Activated CD8-positive, alpha-beta T cell treated with anti-CD3 and anti-CD28 coated beads for 36 hours (primary cell): ENCODE measurements around the gene NCOA7. TPM values are rescaled to one million over a fixed set of nuclear protein-coding genes. Genes with fewer than 3 reads are reported as not detected.

Experiments used
- ATAC-seq: fragments of 200-7000 bp; cut with Tn5 transposase; one replicate; pipeline ENCODE4 v1.10.0; 2021; ENCODE audit warnings: mild to moderate bottlenecking, moderate library complexity
- CTCF ChIA-PET: fragments of 350-600 bp; sonication (Branson Sonifier 250); formaldehyde crosslinking; loops from one replicate; lab custom pipeline; 2021; ENCODE audit warnings: antibody characterized with exemption; lab: Charles Lee
- POLR2A ChIA-PET: fragments of 350-600 bp; sonication (Branson Sonifier 250); formaldehyde crosslinking; loops from one replicate; lab custom pipeline; 2021; ENCODE audit warnings: antibody characterized with exemption; lab: Charles Lee
- DNase-seq: peaks from one replicate; pipeline ENCODE4 v3.0.0-alpha.2; 2020
- H3K27ac Mint-ChIP-seq: one replicate; pipeline ENCODE4 v1.8.0; 2021; ENCODE audit warnings: mild to moderate bottlenecking, mixed read lengths
- H3K27me3 Mint-ChIP-seq: one replicate; pipeline ENCODE4 v1.8.0; 2021; ENCODE audit warnings: mixed read lengths
- H3K36me3 Mint-ChIP-seq: one replicate; pipeline ENCODE4 v1.8.0; 2021; ENCODE audit warnings: low read depth, mixed read lengths
- H3K4me1 Mint-ChIP-seq: one replicate; pipeline ENCODE4 v1.8.0; 2021; ENCODE audit warnings: low read depth, mixed read lengths
- H3K4me3 Mint-ChIP-seq: one replicate; pipeline ENCODE4 v1.8.0; 2021; ENCODE audit warnings: mild to moderate bottlenecking, moderate library complexity, mixed read lengths
- H3K9me3 Mint-ChIP-seq: one replicate; pipeline ENCODE4 v1.8.0; 2021; ENCODE audit warnings: mixed read lengths
- intact Hi-C: fragments of 100-400 bp; cut with micrococcal nuclease; formaldehyde crosslinking; loops from one replicate; pipeline ENCODE4 v1.10.0; 2022
- total RNA-seq, 2 experiments: library from RNA; stranded (reverse); gene quantifications; one replicate each; pipeline ENCODE4 v1.2.3, GENCODE V29; 2021
- TF ChIP-seq, protein P1 (sequence below): fragments of 200-600 bp; IDR thresholded peaks from one replicate; pipeline ENCODE4 v1.8.0; 2022; ENCODE audit warnings: antibody characterized with exemption, mild to moderate bottlenecking

The NCOA7 gene
- total RNA-seq, 2 experiments from 2014 or later, result 43.4 to 44.9 TPM

- intact Hi-C loops, result no loop called here
- Mint-ChIP-seq H3K4me3 (no peak overlapping the region), H3K27me3 (peaks cover 14% of the 10 kb centered on the region), H3K9me3 (no peaks in the 10 kb centered on the region), H3K36me3 (no peaks in the 10 kb centered on the region), H3K4me1 (peaks cover 7% of the 10 kb centered on the region), H3K27ac (no peak overlapping the region)
- TF ChIP-seq, protein P1, sequence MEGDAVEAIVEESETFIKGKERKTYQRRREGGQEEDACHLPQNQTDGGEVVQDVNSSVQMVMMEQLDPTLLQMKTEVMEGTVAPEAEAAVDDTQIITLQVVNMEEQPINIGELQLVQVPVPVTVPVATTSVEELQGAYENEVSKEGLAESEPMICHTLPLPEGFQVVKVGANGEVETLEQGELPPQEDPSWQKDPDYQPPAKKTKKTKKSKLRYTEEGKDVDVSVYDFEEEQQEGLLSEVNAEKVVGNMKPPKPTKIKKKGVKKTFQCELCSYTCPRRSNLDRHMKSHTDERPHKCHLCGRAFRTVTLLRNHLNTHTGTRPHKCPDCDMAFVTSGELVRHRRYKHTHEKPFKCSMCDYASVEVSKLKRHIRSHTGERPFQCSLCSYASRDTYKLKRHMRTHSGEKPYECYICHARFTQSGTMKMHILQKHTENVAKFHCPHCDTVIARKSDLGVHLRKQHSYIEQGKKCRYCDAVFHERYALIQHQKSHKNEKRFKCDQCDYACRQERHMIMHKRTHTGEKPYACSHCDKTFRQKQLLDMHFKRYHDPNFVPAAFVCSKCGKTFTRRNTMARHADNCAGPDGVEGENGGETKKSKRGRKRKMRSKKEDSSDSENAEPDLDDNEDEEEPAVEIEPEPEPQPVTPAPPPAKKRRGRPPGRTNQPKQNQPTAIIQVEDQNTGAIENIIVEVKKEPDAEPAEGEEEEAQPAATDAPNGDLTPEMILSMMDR, result no peak
- ChIA-PET CTCF (interaction anchor here (0.8 to 1.8 kb wide), 2 partner anchors 13 to 33 kb away, joined by 4 read pairs; no protein-coding TSS in a partner anchor), POLR2A (no interaction called here)
- ATAC-seq (no peak), DNase-seq (no peak)
Measured at GRCh38 chr6:125939791-125940190, 149.0 kb downstream of the NCOA7 start.

DNA sequence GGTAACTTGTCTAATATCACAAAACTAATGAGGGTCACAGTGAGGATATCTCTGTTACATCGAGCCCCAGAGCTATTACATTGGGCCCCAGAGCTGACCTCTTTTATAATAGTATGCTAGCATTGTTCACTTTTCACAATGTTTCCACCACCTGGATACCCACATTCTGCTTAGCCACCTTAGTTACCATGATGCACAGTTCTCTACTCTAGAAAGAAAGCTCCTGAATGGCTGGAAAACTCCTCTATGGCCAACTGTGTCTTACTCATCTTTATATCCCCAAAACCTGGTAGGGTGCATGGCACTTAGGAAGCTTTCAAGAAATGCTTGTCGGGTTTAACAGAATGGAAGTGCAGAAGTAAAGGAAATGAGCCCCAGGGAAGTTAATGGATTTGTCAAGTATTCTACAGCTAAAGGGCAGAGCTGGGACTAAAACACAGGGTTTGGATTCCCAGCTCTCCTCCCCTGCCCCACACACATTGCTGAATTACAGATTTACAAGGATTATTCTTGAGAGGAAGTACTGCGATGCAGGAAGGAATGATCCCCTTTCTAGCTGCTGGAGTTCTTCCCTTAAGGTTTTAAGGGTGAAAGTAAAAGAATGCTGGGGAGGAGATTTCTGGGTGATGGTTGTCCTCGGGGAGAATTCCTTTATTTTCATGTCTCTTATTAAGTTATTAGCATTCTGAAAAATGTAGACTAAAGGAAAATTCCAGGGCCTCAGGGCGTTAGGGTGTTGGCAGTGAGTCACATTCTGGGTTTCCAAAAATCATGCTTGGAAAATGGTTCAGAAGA lies 149.7 kb downstream of the NCOA7 start:
- ATAC-seq (no peak), DNase-seq (no peak)
- TF ChIP-seq, protein P1, result no peak
- Mint-ChIP-seq H3K4me3 (no peak overlapping the region), H3K36me3 (no peaks in the 10 kb centered on the region), H3K4me1 (peaks cover 7% of the 10 kb centered on the region), H3K9me3 (no peaks in the 10 kb centered on the region), H3K27ac (no peak overlapping the region), H3K27me3 (peaks cover 14% of the 10 kb centered on the region)
- ChIA-PET CTCF (interaction anchor here (0.8 to 1.8 kb wide), 3 partner anchors 12 to 34 kb away, joined by 3 to 4 read pairs (median 4); no protein-coding TSS in a partner anchor), POLR2A (no interaction called here)
- intact Hi-C loops, result no loop called here

DNA sequence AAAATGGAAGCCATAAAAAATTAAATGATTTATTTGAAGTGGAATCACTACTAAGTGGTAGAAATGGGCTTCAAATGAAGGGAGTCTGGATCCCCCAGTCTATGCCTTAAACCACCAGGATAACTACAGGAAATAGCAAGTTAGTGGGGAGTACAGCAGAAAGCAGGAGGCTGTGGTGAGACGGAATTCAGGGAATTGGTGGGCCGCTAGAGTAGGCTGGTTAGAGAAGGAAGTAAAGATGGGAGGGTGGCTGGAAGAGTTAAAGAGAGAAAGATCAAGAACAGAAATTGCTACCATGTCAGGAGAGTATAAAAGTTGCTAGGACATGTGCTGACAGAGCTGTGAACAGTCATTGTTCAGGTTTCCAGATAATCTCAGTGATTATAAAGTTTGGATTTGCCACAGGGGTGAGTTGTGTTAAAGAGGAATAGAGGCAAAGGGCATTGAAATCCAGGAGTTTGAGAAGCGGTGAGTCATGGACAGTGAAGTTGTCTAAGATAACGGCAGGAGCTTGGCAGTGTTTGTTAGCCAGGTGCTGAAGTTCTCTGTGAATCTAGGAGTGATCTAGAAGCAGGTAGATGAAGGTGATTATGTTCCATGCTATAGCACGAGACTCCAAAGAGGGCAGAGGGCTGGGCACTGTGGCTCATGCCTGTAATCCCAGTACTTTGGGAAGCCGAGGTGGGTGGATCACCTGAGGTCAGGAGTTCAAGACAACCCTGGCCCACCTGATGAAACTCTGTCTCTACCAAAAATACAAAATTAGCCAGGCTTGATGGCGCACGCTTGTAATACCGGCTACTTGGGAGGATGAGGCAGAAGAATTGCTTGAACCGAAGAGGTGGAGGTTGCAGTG lies 152.1 kb downstream of the NCOA7 start:
- H3K4me3 Mint-ChIP-seq, result no peak overlapping the region
- ATAC-seq, result no peak
- H3K9me3 Mint-ChIP-seq, result no peaks in the 10 kb centered on the region
- intact Hi-C loops, result no loop called here
- DNase-seq, result no peak
- ChIA-PET POLR2A (interaction anchor here (0.6 kb wide), 1 partner anchor 1029 kb away, joined by 3 read pairs; no protein-coding TSS in a partner anchor), CTCF (interaction anchor here (1.0 to 1.6 kb wide), 4 partner anchors 10 to 24 kb away, joined by 3 to 10 read pairs (median 4); partner anchors contain the start of gene HINT3)
- TF ChIP-seq, protein P1, result no peak
- no peaks in the 10 kb centered on the region for H3K36me3 Mint-ChIP-seq
- no peak overlapping the region for H3K27ac Mint-ChIP-seq
- peaks cover 12% of the 10 kb centered on the region for H3K27me3 Mint-ChIP-seq
- H3K4me1 Mint-ChIP-seq, result peaks cover 7% of the 10 kb centered on the region

DNA sequence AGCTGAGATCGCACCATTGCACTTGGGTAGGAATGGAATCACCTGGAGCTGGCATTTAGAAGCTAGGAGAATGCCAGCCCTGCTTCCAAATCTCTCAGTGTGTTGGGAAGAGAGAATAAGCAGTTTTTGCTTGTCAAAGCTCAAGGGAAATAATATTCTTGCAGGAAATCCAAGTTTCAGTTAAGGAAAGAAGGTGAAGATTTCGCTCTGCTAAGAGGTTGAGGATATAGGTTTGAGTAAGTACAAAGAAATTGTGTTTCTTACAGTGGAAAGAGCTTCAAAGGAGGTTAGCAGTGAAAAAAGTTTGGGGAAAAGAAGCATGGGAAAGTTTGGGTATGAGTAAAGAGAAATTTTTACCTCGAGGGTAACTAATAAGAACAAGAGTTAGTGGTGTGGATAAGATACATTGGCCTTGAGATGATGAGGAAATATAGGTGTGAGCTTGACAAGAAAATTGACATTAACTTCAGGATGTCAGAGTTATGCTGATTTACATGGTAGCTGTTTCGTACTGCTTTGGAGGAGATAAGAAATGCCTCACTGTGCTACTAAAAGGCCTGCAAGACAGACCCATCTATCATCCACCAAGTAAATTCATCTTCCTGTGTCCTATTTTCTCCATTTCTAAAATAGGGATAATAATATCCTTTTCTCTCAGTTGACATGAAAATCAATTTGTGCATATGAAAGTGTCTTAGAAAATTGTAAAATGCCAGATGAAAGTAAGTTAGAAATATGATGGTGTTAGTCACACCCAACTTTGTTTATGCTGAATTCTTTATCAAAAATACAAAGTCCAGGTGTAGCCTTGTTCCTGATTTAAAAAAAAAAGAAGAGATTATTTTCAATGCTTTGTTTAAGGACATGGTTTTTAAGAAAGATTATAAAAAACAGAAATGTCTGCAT lies 153.0 kb downstream of the NCOA7 start:
- Mint-ChIP-seq H3K4me3 (no peak overlapping the region), H3K9me3 (no peaks in the 10 kb centered on the region), H3K27me3 (peaks cover 14% of the 10 kb centered on the region), H3K4me1 (peaks cover 7% of the 10 kb centered on the region), H3K36me3 (no peaks in the 10 kb centered on the region), H3K27ac (no peak overlapping the region)
- ChIA-PET POLR2A (no interaction called here), CTCF (interaction anchor here (0.7 to 1.6 kb wide), 5 partner anchors 10 to 152 kb away, joined by 3 to 10 read pairs (median 3); partner anchors contain the start of gene HINT3)
- intact Hi-C loops, result no loop called here
- TF ChIP-seq, protein P1, result no peak
- no peak for DNase-seq
- ATAC-seq, result no peak
